Parathyroid adenoma (tissue), 2 donors: Measurements from ENCODE around the gene QRFPR.

Source experiments
- H2AFZ ChIP-seq: fragments of 300-600 bp; sonication (generic); one replicate; pipeline ENCODE4 v1.7.0; 2017; ENCODE audit warnings: antibody characterized with exemption, mild to moderate bottlenecking
- H3K27ac ChIP-seq: fragments of 300-600 bp; sonication (generic); one replicate; pipeline ENCODE4 v1.7.0; 2017
- H3K27me3 ChIP-seq: fragments of 300-600 bp; sonication (generic); one replicate; pipeline ENCODE4 v1.7.0; 2017; ENCODE audit warnings: low read length; ENCODE audit not compliant: control insufficient read depth, insufficient read depth
- H3K36me3 ChIP-seq: fragments of 300-600 bp; sonication (generic); one replicate; pipeline ENCODE4 v1.7.0; 2017; ENCODE audit warnings: low read length; ENCODE audit not compliant: control insufficient read depth, insufficient read depth
- H3K4me1 ChIP-seq: fragments of 300-600 bp; sonication (generic); one replicate; pipeline ENCODE4 v1.7.0; 2017; ENCODE audit warnings: control low read depth
- H3K4me2 ChIP-seq: fragments of 300-600 bp; sonication (generic); one replicate; pipeline ENCODE4 v1.7.0; 2017; ENCODE audit warnings: low read length
- H3K4me3 ChIP-seq: fragments of 300-600 bp; sonication (generic); one replicate; pipeline ENCODE4 v1.7.0; 2017; ENCODE audit warnings: low read depth, low read length
- H3K79me2 ChIP-seq: fragments of 300-600 bp; sonication (generic); one replicate; pipeline ENCODE4 v1.7.0; 2017; ENCODE audit warnings: control low read depth
- H3K9ac ChIP-seq: fragments of 300-600 bp; sonication (generic); one replicate; pipeline ENCODE4 v1.7.0; 2017; ENCODE audit warnings: mild to moderate bottlenecking
- H3K9me3 ChIP-seq: fragments of 300-600 bp; sonication (generic); one replicate; pipeline ENCODE4 v1.7.0; 2017; ENCODE audit warnings: low read length; ENCODE audit not compliant: control insufficient read depth
- CTCF ChIP-seq: fragments of 300-600 bp; sonication (generic); IDR thresholded peaks from one replicate; pipeline ENCODE4 v1.7.0; 2017; ENCODE audit warnings: antibody characterized with exemption, mild to moderate bottlenecking
- donor health status: primary hyperparathyroidism.

The QRFPR gene

DNA sequence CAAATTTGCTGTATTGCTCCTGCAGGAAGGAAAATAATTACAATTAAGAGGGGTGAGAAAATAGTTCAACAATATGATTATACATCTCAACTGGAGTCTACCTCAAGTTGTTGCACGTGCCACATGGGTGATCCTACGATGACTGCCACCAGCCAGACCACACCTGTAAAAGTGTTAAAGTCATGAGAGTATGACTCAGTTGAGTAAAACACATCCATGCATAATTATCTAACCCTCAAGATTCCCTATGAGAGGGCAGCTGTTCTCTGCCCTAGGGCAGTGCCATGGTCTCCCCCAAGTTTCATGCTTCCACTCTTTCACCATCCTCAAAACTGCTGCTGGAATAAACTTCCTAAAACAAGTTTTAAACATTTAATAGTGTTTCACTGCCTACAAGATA, 44.1 kb downstream of the QRFPR start:
- Histone ChIP-seq H2AFZ (no peak overlapping the region), H3K36me3 (no peaks in the 10 kb centered on the region), H3K79me2 (no peaks in the 10 kb centered on the region), H3K4me1 (no peaks in the 10 kb centered on the region), H3K4me2 (no peak overlapping the region), H3K27ac (no peak overlapping the region), H3K4me3 (no peak overlapping the region), H3K9me3 (no peaks in the 10 kb centered on the region), H3K9ac (no peak overlapping the region), H3K27me3 (no peaks in the 10 kb centered on the region)
- no peak for TF ChIP-seq CTCF

GRCh38 chr4:121330180-121330665, 50.6 kb downstream of the QRFPR start:
- TF ChIP-seq CTCF, result no peak
- Histone ChIP-seq H3K36me3 (no peaks in the 10 kb centered on the region), H2AFZ (no peak overlapping the region), H3K27me3 (no peaks in the 10 kb centered on the region), H3K9ac (no peak overlapping the region), H3K4me2 (no peak overlapping the region), H3K4me1 (no peaks in the 10 kb centered on the region), H3K79me2 (no peaks in the 10 kb centered on the region), H3K4me3 (no peak overlapping the region), H3K9me3 (no peaks in the 10 kb centered on the region), H3K27ac (no peak overlapping the region)

DNA sequence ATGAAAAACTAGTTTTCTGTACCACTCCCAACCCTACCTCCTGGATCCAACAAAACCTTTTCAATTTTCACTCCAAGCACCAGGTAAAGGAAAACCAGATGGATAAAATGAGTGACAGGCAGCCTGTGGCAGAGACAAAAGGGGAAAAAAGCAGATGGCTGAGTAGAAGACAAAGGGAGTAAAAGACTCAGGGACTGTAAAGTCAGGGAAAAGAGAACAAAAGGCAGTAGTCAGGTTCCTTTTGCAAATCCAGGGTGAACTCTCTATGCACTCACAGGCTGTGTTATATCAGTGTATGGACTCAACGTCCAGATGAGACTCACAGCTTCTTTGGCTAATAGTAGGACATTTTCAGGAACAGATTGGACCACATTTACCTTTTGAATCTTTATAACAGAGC, 54.2 kb downstream of the QRFPR start:
- no peak overlapping the region for H3K9ac ChIP-seq
- no peaks in the 10 kb centered on the region for H3K79me2 ChIP-seq
- no peaks in the 10 kb centered on the region for H3K27me3 ChIP-seq
- TF ChIP-seq CTCF, result no peak
- H3K9me3 ChIP-seq, result no peaks in the 10 kb centered on the region
- H3K4me2 ChIP-seq, result no peak overlapping the region
- H3K27ac ChIP-seq, result no peak overlapping the region
- no peak overlapping the region for H2AFZ ChIP-seq
- H3K36me3 ChIP-seq, result no peaks in the 10 kb centered on the region
- H3K4me1 ChIP-seq, result no peaks in the 10 kb centered on the region
- H3K4me3 ChIP-seq, result no peak overlapping the region

DNA sequence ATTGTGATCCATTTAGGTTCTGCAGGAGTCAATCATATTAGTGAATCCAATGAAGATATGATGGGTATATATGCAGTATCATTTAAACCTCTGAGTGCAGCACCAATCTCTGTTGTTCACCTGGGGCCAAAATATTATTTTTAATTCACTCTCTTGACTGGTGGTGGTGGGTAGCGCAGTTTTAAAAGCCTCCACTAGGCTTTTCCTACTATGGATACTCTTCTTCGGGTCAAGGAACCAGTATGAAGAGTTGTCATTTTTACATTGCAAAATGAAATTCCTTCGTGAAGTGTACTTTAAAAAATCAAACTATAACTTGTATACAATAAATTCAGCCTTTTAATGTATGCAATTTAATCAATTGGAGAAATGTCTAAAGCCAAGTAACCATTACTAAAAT, 56.5 kb downstream of the QRFPR start:
- Histone ChIP-seq H3K27ac (no peak overlapping the region), H3K4me2 (no peak overlapping the region), H3K4me3 (no peak overlapping the region), H3K79me2 (no peaks in the 10 kb centered on the region), H3K27me3 (no peaks in the 10 kb centered on the region), H3K4me1 (no peaks in the 10 kb centered on the region), H3K36me3 (no peaks in the 10 kb centered on the region), H3K9me3 (no peaks in the 10 kb centered on the region), H3K9ac (no peak overlapping the region), H2AFZ (no peak overlapping the region)
- no peak for TF ChIP-seq CTCF

DNA sequence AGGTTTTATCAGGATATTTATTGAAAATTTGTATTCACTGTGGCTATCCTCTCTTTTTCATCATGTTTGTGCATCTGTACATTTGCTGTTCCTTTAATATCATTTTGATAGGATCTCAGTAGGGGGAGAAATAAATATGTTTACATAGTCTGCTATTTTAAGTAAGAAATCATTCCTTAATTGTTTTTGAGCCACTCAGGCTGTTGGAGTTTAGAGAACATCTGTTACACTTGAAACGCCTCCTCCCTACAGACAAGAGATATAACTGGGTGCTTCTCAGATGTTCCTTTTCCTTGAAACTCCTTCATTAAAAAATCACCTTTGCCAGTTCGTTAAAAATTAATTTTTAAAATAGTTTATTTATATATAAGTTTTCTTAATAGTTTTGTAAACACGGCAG, 59.4 kb downstream of the QRFPR start:
- Histone ChIP-seq H2AFZ (no peak overlapping the region), H3K9ac (no peak overlapping the region), H3K9me3 (no peaks in the 10 kb centered on the region), H3K4me3 (no peak overlapping the region), H3K27ac (no peak overlapping the region), H3K4me2 (no peak overlapping the region), H3K27me3 (no peaks in the 10 kb centered on the region), H3K79me2 (no peaks in the 10 kb centered on the region), H3K4me1 (no peaks in the 10 kb centered on the region), H3K36me3 (no peaks in the 10 kb centered on the region)
- no peak for TF ChIP-seq CTCF
